Measurements from ENCODE around the gene TRAF3.

Gene TRAF3

GRCh38 chr14:102749393-102750305 lies 27.6 kb upstream of the TRAF3 start:
- Histone ChIP-seq H4K20me1 (ENCODE audit: insufficient read depth, low read length) (no peaks in the 10 kb centered on the region; the same call in 1 of the 2 replicates), H3K79me2 (ENCODE audit: insufficient read depth, low read length) (no peaks in the 10 kb centered on the region), H3K36me3 (ENCODE audit: insufficient read depth, low read length) (no peaks in the 10 kb centered on the region), H3K4me1 (ENCODE audit: insufficient read depth, low read length) (no peaks in the 10 kb centered on the region), H3K9me3 (ENCODE audit: insufficient read depth, low read length, severe bottlenecking) (no peaks in the 10 kb centered on the region), H3K27ac (ENCODE audit: low read length) (no peak overlapping the region; the same call in 1 of the 2 replicates), H3K27me3 (ENCODE audit: insufficient read depth, low read length, poor library complexity) (no peaks in the 10 kb centered on the region), H2AFZ (ENCODE audit: low read depth, low read length) (no peak overlapping the region), H3K4me3 (ENCODE audit: low read depth in 1 of 2, low read length in 2 of 2) (no peak overlapping the region), H3K9ac (ENCODE audit: low read depth, low read length) (no peak overlapping the region), H3K4me2 (ENCODE audit: insufficient read depth, low read length) (no peak overlapping the region)
- TF ChIP-seq EZH2 (IDR thresholded peaks at IDR 0.05; ENCODE audit: borderline replicate concordance, low read depth, low read length, severe bottlenecking) (no peak), CTCF (IDR thresholded peaks at IDR 0.05; ENCODE audit: borderline replicate concordance, extremely low read depth, low read length, poor library complexity, severe bottlenecking) (no peak)
- DNase-seq (no peak), ATAC-seq (ENCODE audit: insufficient read depth, low read depth) (no peak)

GRCh38 chr14:102750376-102750775 lies 26.9 kb upstream of the TRAF3 start:
- Histone ChIP-seq H3K9me3 (ENCODE audit: insufficient read depth, low read length, severe bottlenecking) (no peaks in the 10 kb centered on the region), H3K4me2 (ENCODE audit: insufficient read depth, low read length) (no peak overlapping the region), H2AFZ (ENCODE audit: low read depth, low read length) (no peak overlapping the region), H3K4me1 (ENCODE audit: insufficient read depth, low read length) (no peaks in the 10 kb centered on the region), H4K20me1 (ENCODE audit: insufficient read depth, low read length) (no peaks in the 10 kb centered on the region; the same call in 1 of the 2 replicates), H3K36me3 (ENCODE audit: insufficient read depth, low read length) (no peaks in the 10 kb centered on the region), H3K27ac (ENCODE audit: low read length) (no peak overlapping the region), H3K27me3 (ENCODE audit: insufficient read depth, low read length, poor library complexity) (no peaks in the 10 kb centered on the region), H3K9ac (ENCODE audit: low read depth, low read length) (no peak overlapping the region), H3K79me2 (ENCODE audit: insufficient read depth, low read length) (no peaks in the 10 kb centered on the region), H3K4me3 (ENCODE audit: low read depth in 1 of 2, low read length in 2 of 2) (no peak overlapping the region)
- ATAC-seq (ENCODE audit: insufficient read depth, low read depth) (no peak), DNase-seq (no peak)
- TF ChIP-seq EZH2 (IDR thresholded peaks at IDR 0.05; ENCODE audit: borderline replicate concordance, low read depth, low read length, severe bottlenecking) (no peak), CTCF (IDR thresholded peaks at IDR 0.05; ENCODE audit: borderline replicate concordance, extremely low read depth, low read length, poor library complexity, severe bottlenecking) (no peak)

- Histone ChIP-seq H3K4me1 (ENCODE audit: insufficient read depth, low read length) (no peaks in the 10 kb centered on the region), H3K9me3 (ENCODE audit: insufficient read depth, low read length, severe bottlenecking) (no peaks in the 10 kb centered on the region), H3K79me2 (ENCODE audit: insufficient read depth, low read length) (no peaks in the 10 kb centered on the region), H4K20me1 (ENCODE audit: insufficient read depth, low read length) (no peaks in the 10 kb centered on the region; the same call in 1 of the 2 replicates), H3K27me3 (ENCODE audit: insufficient read depth, low read length, poor library complexity) (no peaks in the 10 kb centered on the region), H3K4me3 (ENCODE audit: low read depth in 1 of 2, low read length in 2 of 2) (no peak overlapping the region), H2AFZ (ENCODE audit: low read depth, low read length) (no peak overlapping the region), H3K36me3 (ENCODE audit: insufficient read depth, low read length) (no peaks in the 10 kb centered on the region), H3K9ac (ENCODE audit: low read depth, low read length) (no peak overlapping the region), H3K4me2 (ENCODE audit: insufficient read depth, low read length) (no peak overlapping the region), H3K27ac (ENCODE audit: low read length) (no peak overlapping the region)
- ATAC-seq (ENCODE audit: insufficient read depth, low read depth): no peak
- no peak for DNase-seq
- TF ChIP-seq EZH2 (IDR thresholded peaks at IDR 0.05; ENCODE audit: borderline replicate concordance, low read depth, low read length, severe bottlenecking) (no peak), CTCF (IDR thresholded peaks at IDR 0.05; ENCODE audit: borderline replicate concordance, extremely low read depth, low read length, poor library complexity, severe bottlenecking) (no peak)
Measured at GRCh38 chr14:102751088-102751487, 26.2 kb upstream of the TRAF3 start.

Measured in DND-41 (cell line).